HG03103 (cell line): Measurements from ENCODE around the gene KRTAP9-2.
"Not testable (repeated sequence)": the region's sequence is repeated elsewhere in the genome, so short reads cannot be mapped to it uniquely, and the experiment has no call there.

Experiments
- ATAC-seq: cut with Tn5 transposase; IDR thresholded peaks from one replicate; pipeline ENCODE4 v1.9.1; 2021; ENCODE audit warnings: low read depth; ENCODE audit not compliant: unreplicated experiment

KRTAP9-2 gene

DNA sequence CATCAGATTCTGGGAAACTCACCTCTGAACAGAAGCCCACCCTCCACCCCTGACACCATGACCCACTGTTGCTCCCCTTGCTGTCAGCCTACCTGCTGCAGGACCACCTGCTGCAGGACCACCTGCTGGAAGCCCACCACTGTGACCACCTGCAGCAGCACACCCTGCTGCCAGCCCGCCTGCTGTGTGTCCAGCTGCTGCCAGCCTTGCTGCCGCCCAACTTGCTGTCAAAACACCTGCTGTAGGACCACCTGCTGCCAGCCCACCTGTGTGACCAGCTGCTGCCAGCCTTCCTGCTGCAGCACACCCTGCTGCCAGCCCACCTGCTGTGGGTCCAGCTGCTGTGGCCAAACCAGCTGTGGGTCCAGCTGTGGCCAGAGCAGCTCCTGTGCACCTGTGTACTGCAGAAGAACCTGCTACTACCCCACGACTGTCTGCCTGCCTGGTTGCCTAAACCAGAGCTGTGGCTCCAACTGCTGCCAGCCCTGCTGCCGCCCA lies at the start of gene KRTAP9-2:
Gene KRTAP9-2 (plus strand): TSS at position 51 of the 498 bp plus-strand sequence. CDS start 7 bp downstream, at position 58.
- ATAC-seq, result not testable (repeated sequence)

DNA sequence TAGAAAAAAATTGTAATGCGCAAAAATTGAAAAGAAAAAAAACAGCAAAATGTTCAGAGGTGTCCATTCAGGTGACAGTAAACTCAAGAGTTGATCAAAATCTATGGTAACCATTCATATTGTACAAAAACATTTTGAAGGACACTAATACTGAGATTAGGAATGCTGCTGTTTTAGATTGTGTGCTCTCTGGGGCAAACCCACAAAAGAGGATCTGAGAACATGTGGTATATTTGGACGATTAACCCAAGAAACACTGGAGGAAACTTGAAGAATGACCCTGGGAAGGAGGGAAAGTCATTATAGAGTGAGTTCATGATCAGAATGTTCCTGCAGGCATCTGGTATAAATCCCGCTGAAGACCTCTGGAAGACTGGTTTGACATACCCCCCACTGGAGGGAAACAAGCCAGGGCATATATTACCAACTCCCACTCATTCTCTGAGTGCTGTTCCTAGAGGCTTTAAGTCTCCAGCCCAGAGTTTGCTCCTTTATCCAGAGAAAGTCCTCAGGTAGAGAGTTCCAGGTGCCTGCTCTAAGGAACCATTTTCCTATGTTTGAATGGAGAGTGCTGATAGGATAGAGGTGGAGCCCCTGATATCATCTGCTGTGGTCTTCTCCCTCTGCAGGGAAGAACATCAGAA lies 49.6 kb upstream of the KRTAP9-2 start:
- ATAC-seq, result no peak

DNA sequence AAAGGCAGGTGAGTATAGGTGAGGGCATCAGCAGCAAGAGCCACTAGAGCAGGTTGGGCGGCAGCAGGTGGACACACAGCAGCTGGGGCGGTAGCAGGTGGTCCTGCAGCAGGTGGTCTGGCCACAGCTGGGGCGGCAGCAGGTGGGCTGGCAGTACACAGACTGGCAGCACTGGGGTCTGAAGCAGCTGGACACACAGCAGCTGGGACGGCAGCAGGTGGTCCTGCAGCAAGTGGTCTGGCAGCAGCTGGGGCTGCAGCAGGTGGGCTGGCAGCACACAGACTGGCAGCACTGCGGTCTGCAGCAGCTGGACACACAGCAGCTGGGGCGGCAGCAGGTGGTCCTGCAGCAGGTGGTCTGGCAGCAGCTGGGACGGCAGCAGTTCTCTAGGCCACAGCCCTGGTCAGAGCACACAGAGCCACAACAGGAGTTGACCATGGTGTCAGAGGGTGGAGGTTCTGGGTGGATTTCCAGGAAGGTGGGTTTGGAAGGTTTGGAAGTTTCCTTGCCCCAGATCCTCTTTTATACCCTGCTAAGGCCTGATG lies 48.6 kb upstream of the KRTAP9-2 start, which contains the start of gene KRTAP4-2:
Gene KRTAP4-2 (minus strand): TSS at position 495 of the 545 bp plus-strand sequence. CDS start 57 bp downstream, at position 438.
- ATAC-seq, result no peak

DNA sequence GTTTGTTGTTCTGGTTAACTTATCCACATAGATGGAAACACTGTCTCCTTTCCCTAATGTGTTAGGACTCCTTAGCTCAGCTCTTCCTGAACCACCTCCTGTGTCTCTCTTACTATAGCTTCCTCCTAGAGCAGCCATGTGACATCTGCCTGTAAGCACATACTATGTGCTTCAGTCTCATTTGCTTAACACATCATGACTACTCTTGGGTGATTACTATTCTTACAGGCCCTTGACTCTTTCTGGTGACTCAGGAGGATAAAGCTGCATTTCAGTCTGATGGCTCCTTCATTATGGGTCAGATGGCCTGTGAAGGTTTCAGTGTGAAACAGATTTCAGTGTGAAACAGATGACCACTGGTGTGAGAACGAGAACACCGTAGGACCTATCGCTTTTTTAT lies 48.1 kb upstream of the KRTAP9-2 start:
- ATAC-seq, result no peak

DNA sequence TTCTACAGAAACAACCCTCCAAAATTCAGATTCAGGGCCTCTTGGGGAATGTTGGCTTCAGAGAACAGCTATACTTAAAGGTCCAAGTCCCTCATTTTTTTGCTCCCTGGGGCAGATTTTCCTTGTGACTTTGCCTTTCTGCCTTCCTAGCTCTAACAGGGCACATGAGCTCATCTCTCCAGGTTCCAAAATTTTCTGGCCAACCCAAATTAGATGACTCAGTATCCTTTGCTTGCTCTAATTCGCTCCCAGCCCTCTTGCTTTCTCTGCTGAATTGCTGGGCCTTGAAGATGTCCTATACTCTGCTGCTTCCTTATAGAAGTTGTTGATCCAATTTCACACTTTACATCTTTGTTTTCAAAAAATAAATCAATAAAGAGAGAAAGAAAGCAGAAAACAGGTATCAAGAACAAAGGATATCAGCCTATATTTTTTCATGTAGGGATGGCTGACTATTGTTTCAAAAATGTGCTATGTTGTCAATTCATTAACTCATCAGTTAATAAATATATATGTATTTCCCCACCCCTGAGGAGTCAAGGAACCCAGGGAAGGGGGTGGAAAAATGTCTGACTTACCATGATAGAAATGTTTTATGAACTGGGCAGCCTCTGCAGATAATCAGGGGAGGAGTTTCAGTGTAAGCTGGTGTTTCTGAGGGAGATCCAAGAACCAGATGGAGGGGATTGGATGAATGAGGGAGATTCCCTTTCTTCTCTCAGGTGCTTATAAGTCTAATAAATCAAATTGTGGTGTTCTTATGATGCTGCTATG lies 47.4 kb upstream of the KRTAP9-2 start:
- ATAC-seq, result no peak

GRCh38 chr17:41184480-41184961 lies 41.9 kb upstream of the KRTAP9-2 start, which contains the start of gene KRTAP4-1:
Gene KRTAP4-1 (minus strand): TSS chr17:41184911. CDS start chr17:41184854, 57 bp downstream.
- no peak for ATAC-seq

DNA sequence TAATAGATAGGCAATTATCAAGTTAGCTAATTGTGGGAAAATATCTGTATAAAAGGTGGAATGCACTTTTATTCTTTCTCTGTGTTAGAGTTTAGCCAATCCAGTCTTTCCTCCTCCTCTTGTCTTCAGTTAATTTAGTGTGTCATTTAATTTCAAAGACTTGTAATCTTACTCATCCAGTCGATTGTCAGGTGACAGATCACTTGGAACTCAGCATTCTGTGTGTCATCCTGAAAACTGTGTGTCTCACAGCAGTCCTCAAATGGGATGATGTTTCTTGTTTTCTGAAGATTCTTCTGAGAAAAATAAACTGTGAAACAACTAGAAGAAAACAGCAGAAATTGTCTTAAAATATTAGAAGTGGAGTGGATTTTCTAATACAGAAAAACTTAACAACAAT lies 41.4 kb upstream of the KRTAP9-2 start:
- ATAC-seq, result no peak

DNA sequence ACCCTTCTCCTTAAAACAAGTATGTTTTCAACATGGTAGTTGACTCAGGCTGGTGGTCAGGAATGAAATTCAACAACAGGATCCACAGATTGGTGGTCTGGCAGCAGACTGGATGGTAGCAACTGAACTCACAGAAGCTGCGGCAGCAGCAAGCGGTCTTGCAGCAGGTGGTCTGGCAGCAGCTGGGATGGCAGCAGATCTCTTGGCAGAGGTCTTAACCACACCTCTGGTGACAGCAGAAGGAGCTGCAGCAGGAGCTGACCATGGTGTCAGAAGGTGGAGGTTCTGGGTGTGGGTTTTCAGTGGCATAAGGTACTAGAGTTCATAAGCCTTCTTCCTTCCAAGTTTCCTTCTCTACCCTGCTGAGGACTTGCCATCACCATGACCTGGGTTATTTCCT lies 39.6 kb upstream of the KRTAP9-2 start:
- ATAC-seq, result no peak

GRCh38 chr17:41189837-41190318 lies 36.6 kb upstream of the KRTAP9-2 start, which contains the start of gene KRTAP9-1:
Gene KRTAP9-1 (plus strand): TSS chr17:41189887. CDS start chr17:41189887, 0 bp downstream.
- not testable (repeated sequence) for ATAC-seq

DNA sequence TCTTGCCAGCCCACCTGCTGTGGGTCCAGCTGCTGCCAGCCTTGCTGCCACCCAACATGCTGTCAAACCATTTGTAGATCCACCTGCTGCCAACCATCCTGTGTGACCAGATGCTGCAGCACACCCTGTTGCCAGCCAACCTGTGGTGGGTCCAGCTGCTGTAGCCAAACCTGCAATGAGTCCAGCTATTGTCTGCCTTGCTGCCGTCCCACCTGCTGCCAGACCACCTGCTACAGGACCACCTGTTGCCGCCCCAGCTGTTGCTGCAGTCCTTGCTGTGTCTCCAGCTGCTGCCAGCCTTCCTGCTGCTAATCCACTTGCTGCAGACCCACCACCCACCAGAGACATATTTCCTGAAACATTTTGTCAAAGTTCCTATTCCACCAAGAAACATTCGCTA lies 36.1 kb upstream of the KRTAP9-2 start:
- ATAC-seq, result no peak

DNA sequence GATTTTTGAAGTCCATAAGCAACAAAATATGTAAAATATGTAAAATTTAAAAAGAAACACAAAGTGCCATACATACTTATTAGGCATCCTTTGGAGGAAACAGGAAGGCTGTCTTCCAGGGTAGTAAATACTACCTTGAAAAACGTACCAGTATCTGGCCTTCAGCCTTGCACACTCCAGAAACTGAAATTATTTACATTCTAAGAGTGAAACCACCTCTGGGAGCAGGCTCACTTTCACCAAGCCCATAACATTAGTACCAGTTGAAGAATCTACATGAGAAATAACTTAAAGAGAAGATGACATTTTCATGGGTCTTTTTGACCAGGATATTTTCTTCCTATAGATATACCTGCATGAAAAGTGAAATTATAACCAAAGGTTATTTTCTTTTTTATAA lies 30.4 kb upstream of the KRTAP9-2 start:
- ATAC-seq, result no peak

DNA sequence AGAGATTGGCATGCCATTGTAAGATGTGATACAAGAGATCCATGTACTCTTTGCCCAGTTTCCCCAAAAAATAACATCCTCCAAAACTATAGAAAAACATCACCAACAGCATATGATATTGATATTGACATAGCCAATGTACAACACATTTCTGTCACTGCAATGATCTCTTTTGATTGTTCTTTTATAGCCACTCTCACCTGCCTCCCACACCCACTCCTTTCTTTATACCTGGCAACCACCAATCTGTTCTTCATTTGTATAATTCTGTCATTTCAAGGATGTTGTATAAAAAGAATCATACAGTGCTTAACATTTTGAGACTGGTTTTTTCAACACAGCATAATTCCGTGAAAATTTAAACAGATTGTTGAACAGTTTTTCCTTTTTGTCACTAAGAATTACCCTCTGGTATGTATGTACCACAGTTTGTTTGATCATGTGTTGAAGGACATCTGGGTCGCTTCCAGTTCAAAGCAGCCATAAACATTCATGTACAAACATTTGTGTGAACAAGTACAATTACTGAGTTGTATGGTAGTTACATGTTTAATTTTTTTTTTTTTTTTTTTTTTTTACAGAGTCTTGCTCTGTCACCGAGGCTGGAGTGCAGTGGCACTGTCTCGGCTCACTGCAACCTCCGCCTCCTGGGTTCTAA lies 26.9 kb upstream of the KRTAP9-2 start:
- ATAC-seq, result no peak

DNA sequence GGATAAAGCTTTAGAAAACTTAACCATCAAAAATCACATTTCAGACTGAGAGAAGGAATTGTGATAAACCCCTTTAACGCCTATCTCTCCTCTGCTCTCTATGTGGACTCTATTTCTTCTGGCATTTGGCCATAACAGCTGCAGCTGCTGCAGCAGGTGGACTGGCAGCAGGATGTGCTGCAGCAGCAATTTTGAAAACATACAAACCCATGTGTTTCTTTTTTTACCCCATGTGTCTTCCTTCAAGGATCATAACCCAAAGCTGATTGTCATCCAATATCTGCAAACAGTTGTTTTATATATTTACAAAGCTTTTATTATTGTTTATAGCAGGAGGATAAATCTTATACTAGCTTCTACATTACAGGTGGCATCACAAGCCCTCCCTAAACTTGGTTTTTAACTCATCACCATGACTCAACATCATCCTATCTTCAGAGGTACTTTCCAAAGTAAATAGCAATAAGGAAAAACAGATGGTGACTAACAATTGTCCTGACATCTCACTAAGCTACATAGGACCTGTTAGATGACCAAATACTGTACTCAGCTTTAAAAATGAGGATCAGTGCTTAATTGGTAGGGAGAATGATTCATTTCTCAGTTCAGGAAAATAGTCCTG lies 14.5 kb upstream of the KRTAP9-2 start:
- ATAC-seq, result no peak

GRCh38 chr17:41212524-41213169 lies 13.8 kb upstream of the KRTAP9-2 start:
- no peak for ATAC-seq

GRCh38 chr17:41215681-41216080 lies 10.8 kb upstream of the KRTAP9-2 start:
- ATAC-seq, result no peak

DNA sequence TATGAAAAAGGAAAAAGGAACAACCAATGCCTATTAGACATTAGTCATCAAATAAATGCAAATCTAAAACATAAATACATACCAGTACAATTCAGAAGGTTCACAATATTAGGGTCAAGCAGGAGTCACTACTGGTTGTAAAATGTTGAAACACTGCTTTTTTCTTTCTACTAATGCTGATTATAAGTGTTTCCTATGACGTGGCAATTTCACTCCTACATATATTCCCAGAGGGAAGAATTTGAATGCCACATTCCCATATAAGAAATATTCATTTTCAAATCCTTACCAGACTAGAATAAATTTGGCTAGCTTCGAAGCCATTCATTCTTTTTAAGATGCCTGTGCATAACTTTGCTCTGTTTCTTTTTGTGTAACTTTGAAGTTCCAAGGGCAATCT lies 2.6 kb upstream of the KRTAP9-2 start:
- no peak for ATAC-seq

DNA sequence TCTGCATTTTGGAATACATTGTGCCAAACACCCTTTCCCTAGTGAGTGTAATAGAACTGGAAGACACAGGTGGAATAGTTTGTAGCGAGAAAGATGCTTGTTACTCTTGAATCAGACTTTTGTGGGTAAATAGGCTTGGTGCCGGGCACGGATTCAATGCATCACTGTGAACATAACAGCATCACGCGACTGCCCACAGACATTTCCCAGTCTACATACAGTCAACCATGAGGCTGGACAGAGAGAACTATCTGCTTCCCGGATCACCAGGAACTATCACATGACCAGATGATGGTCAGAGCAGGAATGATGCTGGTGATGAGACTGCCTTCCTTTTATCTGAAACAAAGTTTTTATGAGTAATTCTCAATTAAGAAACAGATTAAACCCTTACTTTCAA lies 397 bp upstream of the KRTAP9-2 start:
- no peak for ATAC-seq

DNA sequence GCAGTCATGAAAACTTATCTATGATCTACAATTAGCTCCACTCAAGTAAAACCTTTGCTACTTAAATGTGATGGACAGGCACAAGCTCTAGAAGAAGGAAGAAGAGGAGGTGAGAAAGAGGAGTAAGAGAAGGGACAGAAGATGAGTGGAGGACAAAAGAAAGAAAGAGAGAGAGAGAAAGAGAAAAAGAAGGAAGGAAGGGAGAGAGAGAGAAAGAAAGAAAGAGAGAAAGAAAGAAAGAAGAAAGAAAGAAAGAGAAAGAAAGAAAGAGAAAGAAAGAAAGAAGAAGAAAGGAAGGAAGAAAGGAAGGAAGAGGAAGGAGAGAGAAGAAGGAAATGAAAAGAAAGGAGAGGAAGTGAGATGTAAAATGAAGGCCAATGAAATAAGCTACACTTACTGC lies 3.6 kb downstream of the KRTAP9-2 start:
- ATAC-seq, result no peak

- no peak for ATAC-seq
These were observed 5.3 kb downstream of the KRTAP9-2 start for GRCh38 chr17:41231731-41232130.
